Testis (tissue), 2 donors: ENCODE data around the gene BECN2.

Experiments
- POLR2A ChIP-seq: fragments of 450-650 bp; IDR thresholded peaks from one replicate; pipeline ENCODE4 v1.6.1; 2017; ENCODE audit warnings: antibody characterized with exemption, mild to moderate bottlenecking, moderate library complexity
- TF ChIP-seq, protein P1 (sequence below), 3 experiments: fragments of 450-650 bp in 2 of 3; fragments of 200-600 bp in 1 of 3; sonication (generic) in 1 of 3; IDR thresholded peaks; one replicate each; pipeline ENCODE4 v1.5.1; 2016 to 2019; ENCODE audit warnings: antibody characterized with exemption in 3 of 3, mild to moderate bottlenecking in 2 of 3, moderate library complexity in 1 of 3

DNA sequence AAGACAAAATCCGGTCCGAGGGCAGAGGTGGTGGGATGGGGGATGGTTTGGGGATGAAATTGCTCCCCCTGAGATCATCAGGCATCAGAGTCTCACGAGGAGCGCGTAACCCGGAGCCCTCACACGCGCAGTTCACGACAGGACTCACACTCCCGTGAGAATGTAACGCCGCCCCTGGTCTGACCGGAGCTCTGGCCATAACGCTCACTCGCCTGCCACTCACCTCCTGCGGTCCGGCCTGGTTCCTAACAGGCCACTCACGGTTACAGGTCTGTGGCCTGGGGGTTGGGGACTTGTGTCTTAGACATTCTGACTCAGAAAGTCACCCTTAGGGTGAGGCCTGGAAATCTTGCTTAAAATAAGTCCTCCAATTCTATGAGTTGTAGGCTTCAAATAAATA, 21.5 kb downstream of the BECN2 start:
- TF ChIP-seq POLR2A, result no peak
- TF ChIP-seq, protein P1, sequence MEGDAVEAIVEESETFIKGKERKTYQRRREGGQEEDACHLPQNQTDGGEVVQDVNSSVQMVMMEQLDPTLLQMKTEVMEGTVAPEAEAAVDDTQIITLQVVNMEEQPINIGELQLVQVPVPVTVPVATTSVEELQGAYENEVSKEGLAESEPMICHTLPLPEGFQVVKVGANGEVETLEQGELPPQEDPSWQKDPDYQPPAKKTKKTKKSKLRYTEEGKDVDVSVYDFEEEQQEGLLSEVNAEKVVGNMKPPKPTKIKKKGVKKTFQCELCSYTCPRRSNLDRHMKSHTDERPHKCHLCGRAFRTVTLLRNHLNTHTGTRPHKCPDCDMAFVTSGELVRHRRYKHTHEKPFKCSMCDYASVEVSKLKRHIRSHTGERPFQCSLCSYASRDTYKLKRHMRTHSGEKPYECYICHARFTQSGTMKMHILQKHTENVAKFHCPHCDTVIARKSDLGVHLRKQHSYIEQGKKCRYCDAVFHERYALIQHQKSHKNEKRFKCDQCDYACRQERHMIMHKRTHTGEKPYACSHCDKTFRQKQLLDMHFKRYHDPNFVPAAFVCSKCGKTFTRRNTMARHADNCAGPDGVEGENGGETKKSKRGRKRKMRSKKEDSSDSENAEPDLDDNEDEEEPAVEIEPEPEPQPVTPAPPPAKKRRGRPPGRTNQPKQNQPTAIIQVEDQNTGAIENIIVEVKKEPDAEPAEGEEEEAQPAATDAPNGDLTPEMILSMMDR (IDR thresholded peaks at IDR 0.05), result no peak
